Neuronal stem cell (in vitro differentiated cells): ENCODE data around the gene SF3B2.

ENCODE experiments used
- DNase-seq: peaks from one replicate; pipeline ENCODE4 v3.0.0-alpha.2; 2013; ENCODE audit warnings: low spot score
- H2AFZ ChIP-seq: one replicate; pipeline ENCODE4 v1.6.1; 2013; ENCODE audit warnings: mild to moderate bottlenecking, low read length, inconsistent platforms
- H2AK5ac ChIP-seq: 2 replicates; pipeline ENCODE4 v1.6.1; 2013; ENCODE audit warnings: low read depth, mild to moderate bottlenecking, inconsistent platforms, low read length, moderate library complexity, mixed read lengths
- H2BK120ac ChIP-seq: 2 replicates; pipeline ENCODE4 v1.6.1; 2013; ENCODE audit warnings: low read depth, mild to moderate bottlenecking, inconsistent platforms, low read length, moderate library complexity, mixed read lengths
- H2BK12ac ChIP-seq: one replicate; pipeline ENCODE4 v1.6.1; 2013; ENCODE audit warnings: low read length, inconsistent platforms
- H2BK15ac ChIP-seq: 2 replicates; pipeline ENCODE4 v1.6.1; 2013; ENCODE audit warnings: mild to moderate bottlenecking, low read length, inconsistent platforms, mixed read lengths
- H2BK5ac ChIP-seq: one replicate; pipeline ENCODE4 v1.6.1; 2013; ENCODE audit warnings: inconsistent platforms, mild to moderate bottlenecking, low read length, moderate library complexity
- H3K14ac ChIP-seq: one replicate; pipeline ENCODE4 v1.6.1; 2013; ENCODE audit warnings: low read length, inconsistent platforms
- H3K18ac ChIP-seq: 2 replicates; pipeline ENCODE4 v1.6.1; 2013; ENCODE audit warnings: low read length, inconsistent platforms
- H3K23ac ChIP-seq: 2 replicates; pipeline ENCODE4 v1.6.1; 2013; ENCODE audit warnings: low read depth, mild to moderate bottlenecking, mixed read lengths, low read length, inconsistent platforms; ENCODE audit not compliant: poor library complexity
- H3K27ac ChIP-seq: replicated peaks from 3 replicates; pipeline ENCODE4 v1.5.1; 2013; ENCODE audit warnings: low read length, inconsistent platforms
- H3K27me3 ChIP-seq, 3 experiments: 2 replicates each; pipeline ENCODE4 v1.6.1; 2013; ENCODE audit warnings: low read length in 3 of 3, mild to moderate bottlenecking in 2 of 3, inconsistent platforms in 1 of 3, low read depth in 1 of 3, mixed read lengths in 1 of 3, moderate library complexity in 1 of 3; ENCODE audit not compliant: control insufficient read depth in 3 of 3, insufficient read depth in 3 of 3
- H3K36me3 ChIP-seq, 2 donors: replicated peaks in 1 of 2; 2 replicates each; pipeline ENCODE4 v1.6.1; 2013; ENCODE audit warnings: low read length in 2 of 2; ENCODE audit not compliant: control insufficient read depth in 2 of 2, insufficient read depth in 2 of 2
- H3K4ac ChIP-seq: 2 replicates; pipeline ENCODE4 v1.6.1; 2013; ENCODE audit warnings: inconsistent platforms, mild to moderate bottlenecking, low read length, moderate library complexity
- H3K4me1 ChIP-seq, 2 donors: 1 replicate in 1 of 2; 2 replicates in 1 of 2; pipeline ENCODE4 v1.6.1; 2013; ENCODE audit warnings: low read length in 2 of 2, low read depth in 1 of 2; ENCODE audit not compliant: control insufficient read depth in 2 of 2, insufficient read depth in 1 of 2
- H3K4me2 ChIP-seq: one replicate; pipeline ENCODE4 v1.6.1; 2013; ENCODE audit warnings: mild to moderate bottlenecking, low read length, inconsistent platforms; ENCODE audit not compliant: insufficient read depth, poor library complexity, severe bottlenecking
- H3K4me3 ChIP-seq, 2 donors: 2 replicates each; pipeline ENCODE4 v1.5.1; 2013; ENCODE audit warnings: low read length in 2 of 2, mild to moderate bottlenecking in 2 of 2, inconsistent platforms in 1 of 2, moderate library complexity in 1 of 2
- H3K79me1 ChIP-seq: one replicate; pipeline ENCODE4 v1.6.1; 2013; ENCODE audit warnings: low read depth, mild to moderate bottlenecking, inconsistent platforms, low read length, moderate library complexity
- H3K9ac ChIP-seq: one replicate; pipeline ENCODE4 v1.6.1; 2013; ENCODE audit warnings: mild to moderate bottlenecking, low read depth, low read length, inconsistent platforms; ENCODE audit not compliant: poor library complexity
- H3K9me3 ChIP-seq, 2 donors: replicated peaks in 1 of 2; 2 replicates each; pipeline versions ENCODE3 to v1.6.1; 2013; ENCODE audit warnings: low read length in 2 of 2, mild to moderate bottlenecking in 2 of 2, inconsistent platforms in 1 of 2, low read depth in 1 of 2, mixed read lengths in 1 of 2, moderate library complexity in 1 of 2; ENCODE audit not compliant: control insufficient read depth in 2 of 2, insufficient read depth in 1 of 2
- H4K8ac ChIP-seq: one replicate; pipeline ENCODE4 v1.6.1; 2013; ENCODE audit warnings: low read depth, mild to moderate bottlenecking, inconsistent platforms, low read length, moderate library complexity
- H4K91ac ChIP-seq: one replicate; pipeline ENCODE4 v1.6.1; 2013; ENCODE audit warnings: low read length, low read depth, mild to moderate bottlenecking, inconsistent platforms; ENCODE audit not compliant: poor library complexity
- WGBS, 2 donors: extraction: QIAGEN DNeasy Blood & Tissue Kit; methylation state at CpG; one replicate each; pipeline ENCODE4 v1.1.7; 2013; ENCODE audit warnings: missing lambda C conversion rate in 2 of 2, mixed read lengths in 1 of 2; ENCODE audit not compliant: insufficient read length in 2 of 2, insufficient replicate concordance in 1 of 2; ENCODE audit errors: extremely low coverage in 2 of 2; 5-methylcytosine and 5-hydroxymethylcytosine counted together

Gene SF3B2

DNA sequence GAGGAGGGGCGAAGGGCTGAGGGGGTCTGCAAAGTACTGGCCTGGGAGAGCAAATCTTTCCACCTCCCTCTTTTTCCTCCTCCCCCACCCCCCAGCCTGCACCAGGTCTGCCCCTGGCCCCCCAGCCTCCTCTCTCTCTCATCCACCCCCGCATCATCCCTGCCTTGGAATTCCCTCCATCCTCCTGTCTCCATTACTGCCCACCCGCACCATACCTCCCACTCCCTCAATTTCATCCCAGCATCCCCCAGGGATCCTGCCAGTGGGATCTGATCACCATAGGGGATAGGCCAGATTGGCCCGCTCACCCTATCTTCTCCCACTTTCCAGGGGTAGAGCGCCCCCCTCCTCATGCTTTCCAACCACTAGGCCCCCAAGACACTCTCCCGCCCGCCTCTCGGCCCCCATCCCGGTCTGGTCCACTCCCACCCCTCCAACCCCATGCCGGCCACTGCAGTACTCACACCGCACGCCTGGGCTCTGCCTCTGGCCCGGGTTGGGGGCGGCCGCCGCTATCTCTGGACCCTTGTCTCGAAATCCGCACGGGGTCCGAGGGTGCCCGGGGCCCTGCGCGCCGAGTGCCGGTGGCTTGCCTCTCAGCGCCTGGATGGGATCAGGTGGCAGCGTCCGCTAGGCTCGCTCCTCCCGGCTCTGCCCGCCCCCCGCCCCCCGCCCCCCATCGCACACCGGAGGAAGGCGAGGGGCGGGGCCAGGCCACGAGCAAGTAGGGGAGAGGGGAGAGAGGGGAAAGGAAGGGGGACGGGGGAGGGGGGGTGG lies 3.4 kb upstream of the SF3B2 start, which contains the start of gene GAL3ST3:
GAL3ST3 (minus strand) TSS at position 615 of the 777 bp plus-strand sequence. CDS start 3,746 bp downstream, outside the sequence.
- peak within 1 kb of the TSS; percentile 49 for H2BK5ac ChIP-seq
- peak within 1 kb of the TSS; percentile 13 for H3K27ac ChIP-seq
- H3K36me3 ChIP-seq = peaks cover 5 to 8% of the 10 kb centered on the region in 2 donors
- H2BK120ac ChIP-seq = peak within 1 kb of the TSS; percentile 74
- peak; percentile 66 for DNase-seq
- H3K4me3 ChIP-seq = peak within 1 kb of the TSS; percentile 53 to 86
- H3K23ac ChIP-seq = peak within 1 kb of the TSS; percentile 28
- peak within 1 kb of the TSS; percentile 73 for H2BK12ac ChIP-seq
- no peaks in the 10 kb centered on the region for H3K27me3 ChIP-seq
- peak within 1 kb of the TSS; percentile 87 for H2AFZ ChIP-seq
- H3K4me1 ChIP-seq = peaks cover 23 to 27% of the 10 kb centered on the region in 2 donors
- H3K9me3 ChIP-seq = no peaks in the 10 kb centered on the region
- peak within 1 kb of the TSS; percentile 84 for H3K9ac ChIP-seq
- H4K91ac ChIP-seq = no peak within 1 kb of the TSS
- H3K4ac ChIP-seq = no peak within 1 kb of the TSS
- peak within 1 kb of the TSS; percentile 93 for H2AK5ac ChIP-seq
- H3K79me1 ChIP-seq = peaks cover 17% of the 10 kb centered on the region
- H3K18ac ChIP-seq = peak within 1 kb of the TSS; percentile 99
- H2BK15ac ChIP-seq = peak within 1 kb of the TSS; percentile 90
- H3K14ac ChIP-seq = no peak within 1 kb of the TSS
- no CpG with 5 or more reads among the region's 39 CpGs for WGBS, 2 donors
- H4K8ac ChIP-seq = peak within 1 kb of the TSS; percentile 89
- peak within 1 kb of the TSS; percentile 89 for H3K4me2 ChIP-seq

DNA sequence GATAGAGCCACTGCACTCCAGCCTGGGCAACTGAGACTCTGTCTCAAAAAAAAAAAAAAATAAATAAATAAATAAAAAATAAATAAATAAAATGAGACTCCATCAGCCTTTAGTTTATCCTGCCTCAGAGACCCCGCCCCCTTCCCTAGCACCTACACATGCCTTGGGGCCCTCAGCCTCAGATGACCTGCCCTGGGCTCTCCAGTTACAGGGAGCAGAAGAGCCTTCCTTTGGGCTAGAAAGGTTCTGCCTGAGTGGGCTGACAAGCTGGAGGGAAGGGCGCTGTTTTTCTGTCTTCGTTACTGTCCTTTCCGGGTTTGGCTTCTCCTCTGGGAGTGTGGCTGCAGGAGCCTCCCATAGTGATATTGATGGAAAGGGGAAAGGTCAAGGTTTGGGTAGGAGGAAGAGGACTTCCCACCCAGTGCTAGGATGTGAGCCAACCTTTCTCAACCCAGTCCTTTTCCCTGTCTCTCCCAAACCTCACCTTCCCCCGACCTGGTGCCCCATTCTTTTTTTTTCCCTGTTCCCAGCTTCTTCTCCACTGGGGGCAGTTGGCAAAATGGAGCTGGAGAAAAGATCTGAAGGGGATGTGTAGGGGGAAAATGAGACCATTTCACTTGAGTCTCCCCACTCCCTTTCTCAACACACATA lies 1.5 kb upstream of the SF3B2 start:
- H2BK12ac ChIP-seq = peak overlapping the region; percentile 14
- H3K79me1 ChIP-seq = peaks cover 15% of the 10 kb centered on the region
- peak overlapping the region in 1 of 2 donors; percentile 96 for H3K4me3 ChIP-seq
- H3K36me3 ChIP-seq = peaks cover 10 to 26% of the 10 kb centered on the region in 2 donors
- peak overlapping the region; percentile 38 for H2AK5ac ChIP-seq
- peak overlapping the region; percentile 56 for H4K91ac ChIP-seq
- H3K4ac ChIP-seq = peak overlapping the region; percentile 44
- no peak overlapping the region for H3K9ac ChIP-seq
- peak overlapping the region; percentile 68 for H2BK15ac ChIP-seq
- peak overlapping the region; percentile 95 for H3K27ac ChIP-seq
- H2BK120ac ChIP-seq = peak overlapping the region; percentile 14
- H3K14ac ChIP-seq = no peak overlapping the region
- WGBS, 2 donors = no CpG with 5 or more reads among the region's 5 CpGs
- H3K4me1 ChIP-seq = peaks cover 19 to 23% of the 10 kb centered on the region in 2 donors
- no peaks in the 10 kb centered on the region for H3K9me3 ChIP-seq
- H3K27me3 ChIP-seq = no peaks in the 10 kb centered on the region
- H2BK5ac ChIP-seq = peak overlapping the region; percentile 72
- no peak for DNase-seq
- H3K4me2 ChIP-seq = peak overlapping the region; percentile 59
- no peak overlapping the region for H4K8ac ChIP-seq
- no peak overlapping the region for H3K23ac ChIP-seq
- peak overlapping the region; percentile 95 for H2AFZ ChIP-seq
- peak overlapping the region; percentile 79 for H3K18ac ChIP-seq

DNA sequence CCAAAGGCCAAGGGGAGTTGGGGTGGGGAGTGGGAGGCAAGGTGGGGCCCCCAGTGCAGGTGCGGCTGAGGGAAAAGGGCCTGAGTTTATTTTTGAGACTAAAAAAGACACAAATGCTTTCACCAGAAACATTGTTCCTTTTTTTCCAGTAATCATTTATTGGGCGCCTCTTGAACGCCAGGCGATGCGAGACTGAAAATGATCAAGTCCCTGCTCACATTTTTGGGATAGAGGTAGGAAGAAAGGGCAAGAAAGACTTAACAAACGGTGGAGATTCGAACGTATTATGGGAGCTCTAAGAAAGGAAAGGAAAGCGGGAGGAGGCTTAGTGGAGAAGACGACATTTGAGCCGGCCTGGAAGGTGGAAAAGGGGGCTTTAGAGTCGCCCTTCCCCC lies 796 bp upstream of the SF3B2 start:
- Histone ChIP-seq H3K23ac (no peak overlapping the region), H3K79me1 (peaks cover 11% of the 10 kb centered on the region), H3K4ac (peak overlapping the region; percentile 44), H2BK15ac (peak overlapping the region; percentile 68), H3K9me3 (no peaks in the 10 kb centered on the region), H2BK5ac (peak overlapping the region; percentile 72), H2BK12ac (peak overlapping the region; percentile 14), H3K36me3 (peaks cover 11 to 32% of the 10 kb centered on the region in 2 donors), H3K14ac (no peak overlapping the region), H2AK5ac (peak overlapping the region; percentile 38), H2BK120ac (peak overlapping the region; percentile 14), H3K18ac (peak overlapping the region; percentile 91), H3K4me2 (peak overlapping the region; percentile 59), H4K91ac (no peak overlapping the region), H3K9ac (peak overlapping the region; percentile 77), H2AFZ (peak overlapping the region; percentile 95), H3K27me3 (no peaks in the 10 kb centered on the region), H3K4me3 (peak overlapping the region; percentile 74 to 96), H3K4me1 (peaks cover 19 to 23% of the 10 kb centered on the region in 2 donors), H4K8ac (no peak overlapping the region), H3K27ac (peak overlapping the region; percentile 95)
- no CpG with 5 or more reads among the region's 12 CpGs for WGBS, 2 donors
- no peak for DNase-seq

DNA sequence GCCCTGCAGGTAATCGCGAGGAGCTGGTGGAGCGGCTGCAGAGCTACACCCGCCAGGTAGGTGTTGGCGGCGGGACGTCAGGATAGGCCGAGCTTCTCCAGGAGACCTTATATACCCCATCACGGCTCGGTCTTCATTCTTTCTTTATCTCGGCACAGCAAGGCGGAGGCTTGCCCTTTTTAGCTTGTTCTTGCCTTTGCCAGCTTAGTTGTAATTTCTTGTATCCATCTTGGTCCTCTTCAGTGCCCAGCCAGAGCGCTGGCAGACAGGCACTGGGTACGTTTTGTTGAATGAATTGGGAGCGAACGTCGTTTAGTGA lies 459 bp downstream of the SF3B2 start:
- H2BK12ac ChIP-seq = no peak overlapping the region
- H2AK5ac ChIP-seq = peak overlapping the region; percentile 95
- no peak overlapping the region for H3K27ac ChIP-seq
- H2BK15ac ChIP-seq = no peak overlapping the region
- H2BK120ac ChIP-seq = peak overlapping the region; percentile 42
- H3K23ac ChIP-seq = peak overlapping the region; percentile 77
- peak overlapping the region; percentile 93 to 96 for H3K4me3 ChIP-seq
- peak overlapping the region; percentile 10 for H3K4ac ChIP-seq
- no CpG with 5 or more reads among the region's 17 CpGs for WGBS, 2 donors
- no peak for DNase-seq
- no peaks in the 10 kb centered on the region for H3K9me3 ChIP-seq
- peaks cover 19 to 23% of the 10 kb centered on the region in 2 donors for H3K4me1 ChIP-seq
- no peak overlapping the region for H4K8ac ChIP-seq
- H3K79me1 ChIP-seq = peaks cover 6% of the 10 kb centered on the region
- peaks cover 22 to 44% of the 10 kb centered on the region in 2 donors for H3K36me3 ChIP-seq
- H3K9ac ChIP-seq = peak overlapping the region; percentile 99
- H3K27me3 ChIP-seq = no peaks in the 10 kb centered on the region
- peak overlapping the region; percentile 87 for H3K14ac ChIP-seq
- peak overlapping the region; percentile 91 for H3K4me2 ChIP-seq
- no peak overlapping the region for H4K91ac ChIP-seq
- H2BK5ac ChIP-seq = peak overlapping the region; percentile 77
- peak overlapping the region; percentile 90 for H2AFZ ChIP-seq
- H3K18ac ChIP-seq = peak overlapping the region; percentile 97
